Sigmoid colon (tissue), 4 donors: Measurements from ENCODE around the gene SLC29A4.

ENCODE experiments used
- EP300 ChIP-seq, 4 donors: sonication (generic); formaldehyde crosslinking; IDR thresholded peaks; one replicate each; pipeline ENCODE4 v1.6.1; 2017; ENCODE audit warnings: antibody characterized with exemption in 4 of 4
- POLR2AphosphoS5 ChIP-seq, 4 donors: sonication (generic); formaldehyde crosslinking; IDR thresholded peaks; one replicate each; pipeline ENCODE4 v1.6.1; 2017; ENCODE audit warnings: antibody characterized with exemption in 4 of 4
- TF ChIP-seq, protein P1 (sequence below), 4 experiments: fragments of 450-650 bp in 3 of 4; fragments of 200-600 bp in 1 of 4; IDR thresholded peaks; one replicate each; pipeline ENCODE4 v1.5.1; 2016 to 2019; ENCODE audit warnings: antibody characterized with exemption in 4 of 4, mild to moderate bottlenecking in 3 of 4, moderate library complexity in 2 of 4

DNA sequence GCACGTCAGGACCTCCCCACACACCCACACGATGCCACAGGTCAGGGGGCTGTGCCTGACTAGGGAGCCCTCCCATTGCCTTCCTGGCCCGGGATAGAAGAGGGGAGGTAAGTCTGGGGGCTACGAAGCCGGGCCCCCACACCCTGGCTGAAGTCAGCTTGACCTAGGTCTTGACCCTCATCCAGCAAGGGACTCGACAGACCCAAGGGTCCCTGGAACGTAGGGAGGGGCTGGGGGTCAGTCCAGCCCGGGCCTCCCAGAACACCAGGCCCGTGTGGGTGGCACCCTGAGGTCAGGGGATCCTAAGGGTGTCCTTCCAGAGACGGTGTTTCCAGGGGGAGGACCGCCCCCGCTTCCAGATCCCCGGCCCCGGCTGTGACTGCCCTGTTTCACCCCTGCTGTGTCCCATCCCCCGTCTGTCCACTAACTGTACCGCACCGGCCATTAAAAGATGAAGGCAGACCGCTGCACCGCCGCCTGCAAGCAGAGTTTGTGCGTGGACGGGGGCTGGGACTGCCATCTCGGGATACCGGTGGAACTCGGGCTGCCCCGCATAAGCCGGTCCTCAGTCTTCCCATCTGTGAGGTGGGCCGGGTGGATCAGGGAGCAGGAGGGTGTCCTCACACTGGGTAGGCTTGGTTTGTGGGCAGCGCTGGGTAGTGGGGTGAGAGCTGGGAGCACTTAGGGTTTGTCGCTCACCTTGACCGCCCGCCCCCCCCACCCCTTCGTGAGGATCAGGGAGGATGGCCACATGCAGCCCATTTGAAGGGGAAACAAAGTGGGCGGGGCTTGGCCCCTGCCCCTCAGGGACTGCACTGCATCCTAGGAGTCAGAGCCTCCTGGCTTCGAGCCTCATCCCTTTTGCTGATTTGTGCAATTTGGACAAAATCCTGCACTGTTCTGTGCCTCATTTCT lies 21.1 kb downstream of the SLC29A4 start:
- TF ChIP-seq, protein P1, sequence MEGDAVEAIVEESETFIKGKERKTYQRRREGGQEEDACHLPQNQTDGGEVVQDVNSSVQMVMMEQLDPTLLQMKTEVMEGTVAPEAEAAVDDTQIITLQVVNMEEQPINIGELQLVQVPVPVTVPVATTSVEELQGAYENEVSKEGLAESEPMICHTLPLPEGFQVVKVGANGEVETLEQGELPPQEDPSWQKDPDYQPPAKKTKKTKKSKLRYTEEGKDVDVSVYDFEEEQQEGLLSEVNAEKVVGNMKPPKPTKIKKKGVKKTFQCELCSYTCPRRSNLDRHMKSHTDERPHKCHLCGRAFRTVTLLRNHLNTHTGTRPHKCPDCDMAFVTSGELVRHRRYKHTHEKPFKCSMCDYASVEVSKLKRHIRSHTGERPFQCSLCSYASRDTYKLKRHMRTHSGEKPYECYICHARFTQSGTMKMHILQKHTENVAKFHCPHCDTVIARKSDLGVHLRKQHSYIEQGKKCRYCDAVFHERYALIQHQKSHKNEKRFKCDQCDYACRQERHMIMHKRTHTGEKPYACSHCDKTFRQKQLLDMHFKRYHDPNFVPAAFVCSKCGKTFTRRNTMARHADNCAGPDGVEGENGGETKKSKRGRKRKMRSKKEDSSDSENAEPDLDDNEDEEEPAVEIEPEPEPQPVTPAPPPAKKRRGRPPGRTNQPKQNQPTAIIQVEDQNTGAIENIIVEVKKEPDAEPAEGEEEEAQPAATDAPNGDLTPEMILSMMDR (IDR thresholded peaks at IDR 0.05): no peak
- TF ChIP-seq POLR2AphosphoS5 (IDR thresholded peaks at IDR 0.05) (no peak), EP300 (IDR thresholded peaks at IDR 0.05) (no peak)
